ENCODE data around the gene REELD1.

DNA sequence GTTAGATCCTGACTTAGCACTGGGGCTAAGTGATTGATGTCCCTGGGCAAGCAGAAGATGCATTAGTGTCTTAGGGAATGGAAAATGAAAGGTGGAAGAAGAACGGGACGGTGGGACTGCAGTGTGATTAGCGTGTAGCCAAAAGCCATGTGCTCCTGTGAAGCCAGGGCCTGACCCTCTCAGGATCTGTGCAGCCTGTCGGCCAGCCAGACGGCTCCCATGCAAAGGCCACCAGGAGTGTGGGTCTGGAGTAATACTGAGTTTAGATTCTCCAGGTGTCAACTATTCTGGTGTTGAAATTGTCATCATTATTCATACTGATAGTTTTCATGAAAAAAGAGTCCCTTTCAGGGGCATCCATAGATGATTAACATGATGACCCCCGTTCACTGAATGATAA is 32.0 kb downstream of the REELD1 start:
- TF ChIP-seq, protein P1, sequence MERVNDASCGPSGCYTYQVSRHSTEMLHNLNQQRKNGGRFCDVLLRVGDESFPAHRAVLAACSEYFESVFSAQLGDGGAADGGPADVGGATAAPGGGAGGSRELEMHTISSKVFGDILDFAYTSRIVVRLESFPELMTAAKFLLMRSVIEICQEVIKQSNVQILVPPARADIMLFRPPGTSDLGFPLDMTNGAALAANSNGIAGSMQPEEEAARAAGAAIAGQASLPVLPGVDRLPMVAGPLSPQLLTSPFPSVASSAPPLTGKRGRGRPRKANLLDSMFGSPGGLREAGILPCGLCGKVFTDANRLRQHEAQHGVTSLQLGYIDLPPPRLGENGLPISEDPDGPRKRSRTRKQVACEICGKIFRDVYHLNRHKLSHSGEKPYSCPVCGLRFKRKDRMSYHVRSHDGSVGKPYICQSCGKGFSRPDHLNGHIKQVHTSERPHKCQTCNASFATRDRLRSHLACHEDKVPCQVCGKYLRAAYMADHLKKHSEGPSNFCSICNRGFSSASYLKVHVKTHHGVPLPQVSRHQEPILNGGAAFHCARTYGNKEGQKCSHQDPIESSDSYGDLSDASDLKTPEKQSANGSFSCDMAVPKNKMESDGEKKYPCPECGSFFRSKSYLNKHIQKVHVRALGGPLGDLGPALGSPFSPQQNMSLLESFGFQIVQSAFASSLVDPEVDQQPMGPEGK (CRISPR knock-in tag; IDR thresholded peaks at IDR 0.05; ENCODE audit: borderline replicate concordance), result no peak
- TF ChIP-seq BACH2 (CRISPR knock-in tag; IDR thresholded peaks at IDR 0.05; ENCODE audit: borderline replicate concordance), result no peak
- TF ChIP-seq, protein P2, sequence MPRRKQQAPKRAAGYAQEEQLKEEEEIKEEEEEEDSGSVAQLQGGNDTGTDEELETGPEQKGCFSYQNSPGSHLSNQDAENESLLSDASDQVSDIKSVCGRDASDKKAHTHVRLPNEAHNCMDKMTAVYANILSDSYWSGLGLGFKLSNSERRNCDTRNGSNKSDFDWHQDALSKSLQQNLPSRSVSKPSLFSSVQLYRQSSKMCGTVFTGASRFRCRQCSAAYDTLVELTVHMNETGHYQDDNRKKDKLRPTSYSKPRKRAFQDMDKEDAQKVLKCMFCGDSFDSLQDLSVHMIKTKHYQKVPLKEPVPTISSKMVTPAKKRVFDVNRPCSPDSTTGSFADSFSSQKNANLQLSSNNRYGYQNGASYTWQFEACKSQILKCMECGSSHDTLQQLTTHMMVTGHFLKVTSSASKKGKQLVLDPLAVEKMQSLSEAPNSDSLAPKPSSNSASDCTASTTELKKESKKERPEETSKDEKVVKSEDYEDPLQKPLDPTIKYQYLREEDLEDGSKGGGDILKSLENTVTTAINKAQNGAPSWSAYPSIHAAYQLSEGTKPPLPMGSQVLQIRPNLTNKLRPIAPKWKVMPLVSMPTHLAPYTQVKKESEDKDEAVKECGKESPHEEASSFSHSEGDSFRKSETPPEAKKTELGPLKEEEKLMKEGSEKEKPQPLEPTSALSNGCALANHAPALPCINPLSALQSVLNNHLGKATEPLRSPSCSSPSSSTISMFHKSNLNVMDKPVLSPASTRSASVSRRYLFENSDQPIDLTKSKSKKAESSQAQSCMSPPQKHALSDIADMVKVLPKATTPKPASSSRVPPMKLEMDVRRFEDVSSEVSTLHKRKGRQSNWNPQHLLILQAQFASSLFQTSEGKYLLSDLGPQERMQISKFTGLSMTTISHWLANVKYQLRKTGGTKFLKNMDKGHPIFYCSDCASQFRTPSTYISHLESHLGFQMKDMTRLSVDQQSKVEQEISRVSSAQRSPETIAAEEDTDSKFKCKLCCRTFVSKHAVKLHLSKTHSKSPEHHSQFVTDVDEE (CRISPR knock-in tag; IDR thresholded peaks at IDR 0.05), result no peak
- no peak for TF ChIP-seq TCF4 (CRISPR knock-in tag; IDR thresholded peaks at IDR 0.05; ENCODE audit: borderline replicate concordance)
- no peak for TF ChIP-seq RARB (CRISPR knock-in tag; IDR thresholded peaks at IDR 0.05)
- no peak for TF ChIP-seq CSDC2 (CRISPR knock-in tag; IDR thresholded peaks at IDR 0.05)
- no peak for TF ChIP-seq ARNTL (CRISPR knock-in tag; IDR thresholded peaks at IDR 0.05; ENCODE audit: borderline replicate concordance, low read depth)
- no peak for TF ChIP-seq OSR1 (CRISPR knock-in tag; IDR thresholded peaks at IDR 0.05)
- no peak for TF ChIP-seq SNAI2 (CRISPR knock-in tag; IDR thresholded peaks at IDR 0.05)
- no peak for TF ChIP-seq PPARA (CRISPR knock-in tag; IDR thresholded peaks at IDR 0.05; ENCODE audit: borderline replicate concordance)
- TF ChIP-seq, protein P3, sequence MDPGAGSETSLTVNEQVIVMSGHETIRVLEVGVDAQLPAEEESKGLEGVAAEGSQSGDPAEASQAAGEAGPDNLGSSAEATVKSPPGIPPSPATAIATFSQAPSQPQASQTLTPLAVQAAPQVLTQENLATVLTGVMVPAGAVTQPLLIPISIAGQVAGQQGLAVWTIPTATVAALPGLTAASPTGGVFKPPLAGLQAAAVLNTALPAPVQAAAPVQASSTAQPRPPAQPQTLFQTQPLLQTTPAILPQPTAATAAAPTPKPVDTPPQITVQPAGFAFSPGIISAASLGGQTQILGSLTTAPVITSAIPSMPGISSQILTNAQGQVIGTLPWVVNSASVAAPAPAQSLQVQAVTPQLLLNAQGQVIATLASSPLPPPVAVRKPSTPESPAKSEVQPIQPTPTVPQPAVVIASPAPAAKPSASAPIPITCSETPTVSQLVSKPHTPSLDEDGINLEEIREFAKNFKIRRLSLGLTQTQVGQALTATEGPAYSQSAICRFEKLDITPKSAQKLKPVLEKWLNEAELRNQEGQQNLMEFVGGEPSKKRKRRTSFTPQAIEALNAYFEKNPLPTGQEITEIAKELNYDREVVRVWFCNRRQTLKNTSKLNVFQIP (CRISPR knock-in tag; IDR thresholded peaks at IDR 0.05; ENCODE audit: borderline replicate concordance, low read depth), result no peak
- TF ChIP-seq, protein P4, sequence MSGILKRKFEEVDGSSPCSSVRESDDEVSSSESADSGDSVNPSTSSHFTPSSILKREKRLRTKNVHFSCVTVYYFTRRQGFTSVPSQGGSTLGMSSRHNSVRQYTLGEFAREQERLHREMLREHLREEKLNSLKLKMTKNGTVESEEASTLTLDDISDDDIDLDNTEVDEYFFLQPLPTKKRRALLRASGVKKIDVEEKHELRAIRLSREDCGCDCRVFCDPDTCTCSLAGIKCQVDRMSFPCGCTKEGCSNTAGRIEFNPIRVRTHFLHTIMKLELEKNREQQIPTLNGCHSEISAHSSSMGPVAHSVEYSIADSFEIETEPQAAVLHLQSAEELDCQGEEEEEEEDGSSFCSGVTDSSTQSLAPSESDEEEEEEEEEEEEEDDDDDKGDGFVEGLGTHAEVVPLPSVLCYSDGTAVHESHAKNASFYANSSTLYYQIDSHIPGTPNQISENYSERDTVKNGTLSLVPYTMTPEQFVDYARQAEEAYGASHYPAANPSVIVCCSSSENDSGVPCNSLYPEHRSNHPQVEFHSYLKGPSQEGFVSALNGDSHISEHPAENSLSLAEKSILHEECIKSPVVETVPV (CRISPR knock-in tag; IDR thresholded peaks at IDR 0.05), result no peak
